Vagina (tissue), 2 donors: ENCODE results near the gene IL11.

ENCODE experiments used
- POLR2A ChIP-seq, 2 donors: fragments of 450-650 bp; IDR thresholded peaks; one replicate each; pipeline ENCODE4 v1.6.1; 2017; ENCODE audit warnings: antibody characterized with exemption in 2 of 2, mild to moderate bottlenecking in 2 of 2, moderate library complexity in 2 of 2
- POLR2AphosphoS5 ChIP-seq, 2 donors: sonication (generic); formaldehyde crosslinking; IDR thresholded peaks; one replicate each; pipeline ENCODE4 v1.9.0; 2017; ENCODE audit warnings: antibody characterized with exemption in 2 of 2, mild to moderate bottlenecking in 2 of 2, low read depth in 1 of 2; ENCODE audit not compliant: insufficient read depth in 1 of 2
- TF ChIP-seq, protein P1 (sequence below), 3 experiments: fragments of 450-650 bp in 2 of 3; fragments of 200-600 bp in 1 of 3; sonication (generic) in 1 of 3; IDR thresholded peaks; one replicate each; pipeline ENCODE4 v1.5.1; 2017 to 2019; ENCODE audit warnings: antibody characterized with exemption in 3 of 3, mild to moderate bottlenecking in 2 of 3, moderate library complexity in 2 of 3

DNA sequence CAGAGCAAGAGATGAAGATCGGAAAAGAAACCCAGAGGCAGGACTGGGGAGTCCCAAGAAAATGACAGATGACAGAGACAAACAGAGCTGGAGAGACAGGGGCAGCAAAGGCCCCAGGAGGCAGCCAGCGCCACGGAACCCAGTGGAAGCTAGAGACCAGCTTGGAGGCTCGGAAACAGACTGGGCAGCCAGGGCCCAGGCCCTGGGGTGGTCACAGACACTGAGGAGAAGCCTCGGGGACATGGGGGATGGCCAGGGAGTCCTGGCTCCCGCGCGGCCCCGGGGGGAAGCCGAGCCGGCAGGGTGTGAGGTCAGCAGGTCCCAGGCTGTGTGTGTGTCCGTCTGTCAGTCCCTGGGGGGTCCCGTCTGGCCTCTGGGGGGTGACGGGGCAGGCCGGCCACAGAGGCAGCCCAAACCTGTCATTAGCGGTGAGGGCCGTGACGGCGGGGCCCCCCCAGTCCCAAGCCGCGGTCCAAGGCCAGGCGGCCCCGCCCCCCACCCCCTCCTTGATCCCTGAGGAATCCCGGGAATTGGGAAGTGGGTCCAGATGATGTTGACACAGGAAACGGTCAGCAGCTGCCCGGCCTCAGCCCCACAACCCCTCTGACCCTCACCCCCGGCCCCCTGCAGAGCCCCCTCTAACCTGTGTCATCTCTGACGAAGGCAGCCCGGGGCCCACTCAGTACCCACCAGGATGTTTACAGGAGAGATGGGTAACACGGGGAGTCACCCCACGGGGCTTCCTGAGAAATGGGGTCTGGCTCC, 3.9 kb upstream of the IL11 start:
- TF ChIP-seq, protein P1, sequence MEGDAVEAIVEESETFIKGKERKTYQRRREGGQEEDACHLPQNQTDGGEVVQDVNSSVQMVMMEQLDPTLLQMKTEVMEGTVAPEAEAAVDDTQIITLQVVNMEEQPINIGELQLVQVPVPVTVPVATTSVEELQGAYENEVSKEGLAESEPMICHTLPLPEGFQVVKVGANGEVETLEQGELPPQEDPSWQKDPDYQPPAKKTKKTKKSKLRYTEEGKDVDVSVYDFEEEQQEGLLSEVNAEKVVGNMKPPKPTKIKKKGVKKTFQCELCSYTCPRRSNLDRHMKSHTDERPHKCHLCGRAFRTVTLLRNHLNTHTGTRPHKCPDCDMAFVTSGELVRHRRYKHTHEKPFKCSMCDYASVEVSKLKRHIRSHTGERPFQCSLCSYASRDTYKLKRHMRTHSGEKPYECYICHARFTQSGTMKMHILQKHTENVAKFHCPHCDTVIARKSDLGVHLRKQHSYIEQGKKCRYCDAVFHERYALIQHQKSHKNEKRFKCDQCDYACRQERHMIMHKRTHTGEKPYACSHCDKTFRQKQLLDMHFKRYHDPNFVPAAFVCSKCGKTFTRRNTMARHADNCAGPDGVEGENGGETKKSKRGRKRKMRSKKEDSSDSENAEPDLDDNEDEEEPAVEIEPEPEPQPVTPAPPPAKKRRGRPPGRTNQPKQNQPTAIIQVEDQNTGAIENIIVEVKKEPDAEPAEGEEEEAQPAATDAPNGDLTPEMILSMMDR (IDR thresholded peaks at IDR 0.05) = no peak
- TF ChIP-seq POLR2AphosphoS5 (IDR thresholded peaks at IDR 0.05; ENCODE audit: insufficient read depth in 1 of 2, low read depth in 1 of 2) (no peak), POLR2A (IDR thresholded peaks at IDR 0.05) (no peak)
